Fibroblast of gingiva (primary cell): Measurements from ENCODE around the gene ZDHHC4.

Experiments used
- DNase-seq: peaks from one replicate; pipeline ENCODE4 v3.0.0-alpha.2; 2011; ENCODE audit warnings: low read depth

The ZDHHC4 gene

DNA sequence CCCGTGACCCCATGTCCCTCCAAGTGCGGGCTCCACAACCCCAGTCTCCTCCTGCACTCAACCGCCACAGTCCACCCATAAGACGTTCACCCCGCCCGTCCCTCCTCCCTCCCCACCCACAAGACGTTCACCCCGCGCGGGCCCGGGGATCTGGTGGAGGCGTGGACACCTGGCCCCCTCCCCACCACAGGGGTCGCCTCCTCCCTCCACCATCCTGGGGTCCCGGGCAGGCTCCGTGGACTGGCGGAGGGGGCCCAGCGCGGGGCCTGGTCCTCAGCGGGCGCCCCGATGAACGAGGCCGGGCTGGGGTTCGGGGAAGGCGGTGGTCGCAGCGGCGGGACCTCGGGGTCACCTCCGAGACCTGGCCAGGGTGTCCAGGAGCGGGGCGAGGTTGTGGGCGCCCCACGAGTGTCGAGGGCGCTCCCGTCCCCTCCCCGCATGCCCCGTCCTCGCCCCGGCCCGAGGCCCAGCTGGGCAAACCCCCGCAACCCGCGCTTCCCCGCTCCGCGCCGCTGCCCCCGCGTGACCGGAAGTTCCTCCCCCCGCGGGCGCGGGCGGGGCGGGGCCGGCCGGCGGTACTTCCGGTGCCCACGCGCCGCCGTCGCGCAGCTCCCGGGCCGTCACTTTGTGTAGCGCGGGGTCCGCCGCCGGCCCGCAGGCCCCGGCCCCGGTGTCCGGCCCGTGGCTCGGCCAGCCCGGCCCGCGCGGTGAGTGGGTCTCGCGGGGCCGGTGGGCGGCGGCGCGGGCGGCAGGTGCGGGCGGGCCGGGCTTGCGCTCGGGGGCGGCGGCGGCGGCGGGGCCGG, 59.7 kb downstream of the ZDHHC4 start, which contains the start of gene ZNF316:
Gene ZNF316, plus strand, starts transcription at position 578 of the 803 bp plus-strand sequence. CDS start 5,092 bp downstream, outside the sequence.
- peak; percentile 52 for DNase-seq

DNA sequence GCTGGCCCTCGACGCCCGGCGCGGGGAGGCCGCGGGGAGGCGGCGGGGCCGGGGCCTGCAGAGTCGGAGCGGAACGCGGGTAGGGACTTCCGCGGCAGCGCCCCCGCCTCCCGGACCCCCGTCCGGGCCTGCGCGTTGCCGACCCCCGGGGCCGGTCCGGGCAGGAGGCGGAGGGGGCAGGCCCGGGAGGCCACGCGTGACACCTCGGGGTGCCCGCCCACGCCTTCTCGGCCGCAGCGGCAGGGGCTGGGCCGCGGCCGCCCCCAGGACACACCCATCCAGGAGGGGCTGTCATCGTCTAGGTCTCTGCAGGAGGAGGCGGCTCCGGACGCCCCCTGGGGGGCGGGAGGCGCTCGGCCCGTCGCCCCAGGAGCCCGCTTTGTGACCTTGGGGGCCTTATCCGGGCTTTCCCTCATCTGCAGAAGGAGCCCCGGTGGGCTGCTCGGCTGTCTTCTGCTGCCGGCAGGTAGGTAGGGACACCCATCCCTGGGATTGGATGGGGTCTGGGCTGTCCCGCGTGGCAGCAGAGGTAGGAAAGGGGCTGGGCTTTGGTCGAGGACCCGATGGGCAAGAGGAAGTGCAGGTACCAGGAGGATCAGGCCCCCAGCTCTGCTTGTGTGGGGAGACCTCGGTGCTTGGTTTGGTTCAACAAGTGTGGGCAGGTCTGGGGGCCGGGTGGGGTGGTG, 60.4 kb downstream of the ZDHHC4 start:
- no peak for DNase-seq
